Measurements from ENCODE around the gene PGS1. TPM values are rescaled to one million over a fixed set of nuclear protein-coding genes. Genes with fewer than 3 reads are reported as not detected.
A peak's percentile ranks its signal among the peaks of the same experiment; 100 is the strongest.

PGS1 gene
- total and polyA plus RNA-seq, 2 of the 8 experiments (the other 6 are each of a cell fraction or from before 2014, with no cell fraction given) = 46.7 to 60.0 TPM

- no peaks in the 10 kb centered on the region for H3K79me1 ChIP-seq (ENCODE audit: low read depth, low read length)
- no peak overlapping the region for H3K14ac ChIP-seq (ENCODE audit: insufficient read length)
- POLR2A ChIA-PET (ENCODE audit: partially characterized antibody) = interaction anchor here (0.6 to 4.9 kb wide), 10 partner anchors 8 to 124 kb away, joined by 3 to 29 read pairs (median 8); no protein-coding TSS in a partner anchor
- WGBS, 2 experiments (ENCODE audit: extremely low coverage in 1 of 2, insufficient coverage in 1 of 2, insufficient read length in 1 of 2, insufficient replicate concordance in 2 of 2, low coverage in 1 of 2, low lambda C conversion rate in 2 of 2, missing lambda C conversion rate in 1 of 2) = 35% methylated on average over 10 of the region's 12 CpGs; no CpG with 5 or more reads in 1 of the 2 experiments
- H3K56ac ChIP-seq (replicated peaks; ENCODE audit: insufficient read length, low read depth, low read length) = no peak overlapping the region
- DNase-seq (ENCODE audit: low read depth in 1 of 2, low spot score in 2 of 2) (no peak), FAIRE-seq (peak; percentile 57)
- peak overlapping the region; percentile 1 to 81 (median 61); a peak in 6 of 8 replicates for H3K4me3 ChIP-seq (ENCODE audit: extremely low read depth in 1 of 4, insufficient read depth in 2 of 4, low read depth in 3 of 4, low read length in 4 of 4)
- H3K9me3 ChIP-seq (ENCODE audit: insufficient read depth in 2 of 2, low read depth in 1 of 2, low read length in 1 of 2) = no peaks in the 10 kb centered on the region
- peak overlapping the region; percentile 66 to 92 for H3K4me2 ChIP-seq (ENCODE audit: insufficient read depth in 1 of 2, low read depth in 2 of 2, low read length in 2 of 2)
- 0 out of 2 replicates have a peak overlapping the region, but pooled peaks have one; percentile 80 for H2BK20ac ChIP-seq (ENCODE audit: low read length)
- H3K79me2 ChIP-seq (ENCODE audit: control insufficient read depth in 1 of 2, insufficient read depth in 2 of 2, low read length in 2 of 2) = peaks cover 8 to 28% of the 10 kb centered on the region in 2 experiments; a peak in 3 of 4 replicates
- H2BK12ac ChIP-seq (ENCODE audit: low read depth, low read length) = peak overlapping the region; percentile 92
- peak overlapping the region; percentile 95 for H3K18ac ChIP-seq (ENCODE audit: extremely low read depth, low read length)
- H4K20me1 ChIP-seq (replicated peaks in 1 of 2; ENCODE audit: control insufficient read depth in 1 of 2, insufficient read depth in 2 of 2, low read length in 2 of 2) = peaks cover 16 to 20% of the 10 kb centered on the region in 2 experiments
- H3K4ac ChIP-seq (replicated peaks; ENCODE audit: insufficient read length, low read depth, low read length) = peak overlapping the region; percentile 96
- H4K8ac ChIP-seq (ENCODE audit: extremely low read depth, insufficient read depth, low read length) = peak overlapping the region; percentile 57
- no peak overlapping the region for H2AFZ ChIP-seq (ENCODE audit: low read length)
- H2BK5ac ChIP-seq (ENCODE audit: low read depth, low read length) = peak overlapping the region; percentile 92
- H3K4me1 ChIP-seq (replicated peaks in 1 of 4; ENCODE audit: control insufficient read depth in 3 of 4, insufficient read depth in 4 of 4, low read length in 3 of 4) = peaks cover 13 to 52% (median 42%) of the 10 kb centered on the region in 4 experiments
- H3K23me2 ChIP-seq (ENCODE audit: low read depth, low read length) = peaks cover 14% of the 10 kb centered on the region
- H3K27me3 ChIP-seq (replicated peaks in 1 of 4; ENCODE audit: control insufficient read depth in 3 of 4, extremely low read depth in 1 of 4, insufficient read depth in 3 of 4, low read length in 3 of 4) = peaks cover 0 to 16% (median 5%) of the 10 kb centered on the region in 4 experiments; a peak in 4 of 7 replicates
- H3K9ac ChIP-seq (replicated peaks in 1 of 4; ENCODE audit: extremely low read depth in 1 of 4, low read depth in 3 of 4, low read length in 3 of 4) = no peak overlapping the region; a peak in 1 of 7 replicates
- CTCF ChIA-PET (ENCODE audit: partially characterized antibody) = interaction anchor here (0.5 to 20.5 kb wide), 26 partner anchors 15 to 252 kb away, joined by 3 to 257 read pairs (median 4); no protein-coding TSS in a partner anchor
- peak overlapping the region; percentile 56 for H4K5ac ChIP-seq (ENCODE audit: insufficient read length, low read depth, low read length)
- H3K23ac ChIP-seq (ENCODE audit: insufficient read length) = no peak overlapping the region
- H2BK15ac ChIP-seq (ENCODE audit: low read length) = peak overlapping the region; percentile 65; the same call in 1 of the 2 replicates
- peak overlapping the region; percentile 92 for H4K91ac ChIP-seq (replicated peaks; ENCODE audit: insufficient read length, low read length)
- H2BK120ac ChIP-seq (replicated peaks; ENCODE audit: low read depth, low read length) = peak overlapping the region; percentile 66
- 0 out of 2 replicates have a peak overlapping the region, but pooled peaks have one; percentile 23 for H3K27ac ChIP-seq (ENCODE audit: low read depth, low read length)
- peaks cover 2 to 19% (median 7%) of the 10 kb centered on the region in 4 experiments; a peak in 5 of 8 replicates for H3K36me3 ChIP-seq (ENCODE audit: control insufficient read depth in 2 of 4, insufficient read depth in 4 of 4, low read length in 3 of 4)
- peak overlapping the region; percentile 59; the same call in 1 of the 2 replicates for H2AK5ac ChIP-seq (ENCODE audit: low read depth, low read length)
- no peak for TF ChIP-seq POLR2AphosphoS5 (IDR thresholded peaks at IDR 0.05; ENCODE audit: low read depth, low read length)
- no peak for TF ChIP-seq TEAD4 (IDR thresholded peaks at IDR 0.05; ENCODE audit: low read depth, low read length)
- TF ChIP-seq JUN (IDR thresholded peaks at IDR 0.05; ENCODE audit: low read depth, low read length) = no peak
- TF ChIP-seq PHF8 (conservative IDR thresholded peaks at IDR 0.05; ENCODE audit: low read depth, low read length) = no peak
- TF ChIP-seq NRF1 (IDR thresholded peaks at IDR 0.05; ENCODE audit: low read depth, low read length) = no peak
- no peak for TF ChIP-seq SP1 (IDR thresholded peaks at IDR 0.05; ENCODE audit: low read depth, low read length)
- TF ChIP-seq CREB1 (IDR thresholded peaks at IDR 0.05) = peak; percentile 25; the same call in 1 of the 2 replicates
- no peak for TF ChIP-seq TBP (IDR thresholded peaks at IDR 0.05; ENCODE audit: low read depth, low read length)
- no peak for TF ChIP-seq SUZ12 (IDR thresholded peaks at IDR 0.05; ENCODE audit: low read length)
- TF ChIP-seq E2F6 (IDR thresholded peaks at IDR 0.05) = no peak
- no peak for TF ChIP-seq BCL11A (IDR thresholded peaks at IDR 0.05; ENCODE audit: low read depth in 2 of 2, low read length in 2 of 2)
- TF ChIP-seq ASH2L (IDR thresholded peaks at IDR 0.05; ENCODE audit: low read length) = peak; percentile 1
- TF ChIP-seq TAF7 (optimal IDR thresholded peaks at IDR 0.05; ENCODE audit: borderline replicate concordance, low read depth, low read length) = no peak
Observed at GRCh38 chr17:78361225-78361701, 17.2 kb upstream of the PGS1 start.
